ENCODE results near the gene KCNK1.
"Not testable (repeated sequence)": the region's sequence is repeated elsewhere in the genome, so short reads cannot be mapped to it uniquely, and the experiment has no call there.

KCNK1 gene

GRCh38 chr1:233615571-233615970, 1.7 kb downstream of the KCNK1 start:
- Histone ChIP-seq H4K20me1 (ENCODE audit: insufficient read depth, low read length) (no peaks in the 10 kb centered on the region; the same call in 1 of the 2 replicates), H2AFZ (ENCODE audit: low read depth, low read length) (no peak overlapping the region), H3K9me3 (ENCODE audit: insufficient read depth, low read length, severe bottlenecking) (no peaks in the 10 kb centered on the region), H3K4me3 (ENCODE audit: low read depth in 1 of 2, low read length in 2 of 2) (no peak overlapping the region), H3K4me2 (ENCODE audit: insufficient read depth, low read length) (no peak overlapping the region), H3K27ac (ENCODE audit: low read length) (no peak overlapping the region), H3K9ac (ENCODE audit: low read depth, low read length) (no peak overlapping the region), H3K4me1 (ENCODE audit: insufficient read depth, low read length) (no peaks in the 10 kb centered on the region), H3K27me3 (ENCODE audit: insufficient read depth, low read length, poor library complexity) (peaks cover 4% of the 10 kb centered on the region), H3K36me3 (ENCODE audit: insufficient read depth, low read length) (no peaks in the 10 kb centered on the region), H3K79me2 (ENCODE audit: insufficient read depth, low read length) (no peaks in the 10 kb centered on the region)
- DNase-seq (no peak), ATAC-seq (ENCODE audit: insufficient read depth, low read depth) (no peak)
- no peak for TF ChIP-seq EZH2 (IDR thresholded peaks at IDR 0.05; ENCODE audit: borderline replicate concordance, low read depth, low read length, severe bottlenecking)
- no peak for TF ChIP-seq CTCF (IDR thresholded peaks at IDR 0.05; ENCODE audit: borderline replicate concordance, extremely low read depth, low read length, poor library complexity, severe bottlenecking)

GRCh38 chr1:233617025-233617424, 3.1 kb downstream of the KCNK1 start:
- Histone ChIP-seq H3K79me2 (ENCODE audit: insufficient read depth, low read length) (no peaks in the 10 kb centered on the region), H2AFZ (ENCODE audit: low read depth, low read length) (no peak overlapping the region), H3K9me3 (ENCODE audit: insufficient read depth, low read length, severe bottlenecking) (no peaks in the 10 kb centered on the region), H3K9ac (ENCODE audit: low read depth, low read length) (no peak overlapping the region), H3K27ac (ENCODE audit: low read length) (no peak overlapping the region), H3K36me3 (ENCODE audit: insufficient read depth, low read length) (no peaks in the 10 kb centered on the region), H3K27me3 (ENCODE audit: insufficient read depth, low read length, poor library complexity) (peaks cover 4% of the 10 kb centered on the region), H3K4me3 (ENCODE audit: low read depth in 1 of 2, low read length in 2 of 2) (no peak overlapping the region), H3K4me2 (ENCODE audit: insufficient read depth, low read length) (no peak overlapping the region), H4K20me1 (ENCODE audit: insufficient read depth, low read length) (no peaks in the 10 kb centered on the region), H3K4me1 (ENCODE audit: insufficient read depth, low read length) (no peaks in the 10 kb centered on the region)
- ATAC-seq (ENCODE audit: insufficient read depth, low read depth) (no peak), DNase-seq (no peak)
- no peak for TF ChIP-seq CTCF (IDR thresholded peaks at IDR 0.05; ENCODE audit: borderline replicate concordance, extremely low read depth, low read length, poor library complexity, severe bottlenecking)
- TF ChIP-seq EZH2 (IDR thresholded peaks at IDR 0.05; ENCODE audit: borderline replicate concordance, low read depth, low read length, severe bottlenecking) = no peak

- not testable (repeated sequence) for H3K9me3 ChIP-seq (ENCODE audit: insufficient read depth, low read length, severe bottlenecking); DNase-seq; H3K27ac ChIP-seq (ENCODE audit: low read length); H2AFZ ChIP-seq (ENCODE audit: low read depth, low read length); H3K9ac ChIP-seq (ENCODE audit: low read depth, low read length); H3K27me3 ChIP-seq (ENCODE audit: insufficient read depth, low read length, poor library complexity); H3K36me3 ChIP-seq (ENCODE audit: insufficient read depth, low read length); H3K4me1 ChIP-seq (ENCODE audit: insufficient read depth, low read length); ATAC-seq (ENCODE audit: insufficient read depth, low read depth); H4K20me1 ChIP-seq (ENCODE audit: insufficient read depth, low read length); H3K79me2 ChIP-seq (ENCODE audit: insufficient read depth, low read length); H3K4me3 ChIP-seq (ENCODE audit: low read depth in 1 of 2, low read length in 2 of 2); H3K4me2 ChIP-seq (ENCODE audit: insufficient read depth, low read length)
Measured at GRCh38 chr1:233619414-233619813, 5.5 kb downstream of the KCNK1 start.

GRCh38 chr1:233620065-233620464, 6.2 kb downstream of the KCNK1 start:
- TF ChIP-seq CTCF (IDR thresholded peaks at IDR 0.05; ENCODE audit: borderline replicate concordance, extremely low read depth, low read length, poor library complexity, severe bottlenecking) = no peak
- no peak for TF ChIP-seq EZH2 (IDR thresholded peaks at IDR 0.05; ENCODE audit: borderline replicate concordance, low read depth, low read length, severe bottlenecking)
- Histone ChIP-seq H3K4me3 (ENCODE audit: low read depth in 1 of 2, low read length in 2 of 2) (no peak overlapping the region), H3K4me1 (ENCODE audit: insufficient read depth, low read length) (no peaks in the 10 kb centered on the region), H3K79me2 (ENCODE audit: insufficient read depth, low read length) (no peaks in the 10 kb centered on the region), H3K9me3 (ENCODE audit: insufficient read depth, low read length, severe bottlenecking) (no peaks in the 10 kb centered on the region), H3K9ac (ENCODE audit: low read depth, low read length) (no peak overlapping the region), H3K27me3 (ENCODE audit: insufficient read depth, low read length, poor library complexity) (peaks cover 6% of the 10 kb centered on the region), H3K36me3 (ENCODE audit: insufficient read depth, low read length) (no peaks in the 10 kb centered on the region), H4K20me1 (ENCODE audit: insufficient read depth, low read length) (no peaks in the 10 kb centered on the region), H2AFZ (ENCODE audit: low read depth, low read length) (no peak overlapping the region), H3K4me2 (ENCODE audit: insufficient read depth, low read length) (no peak overlapping the region), H3K27ac (ENCODE audit: low read length) (no peak overlapping the region)
- ATAC-seq (ENCODE audit: insufficient read depth, low read depth) (no peak), DNase-seq (no peak)

Data from DND-41 (cell line).